ENCODE results near the gene IFI16.

Gene IFI16

DNA sequence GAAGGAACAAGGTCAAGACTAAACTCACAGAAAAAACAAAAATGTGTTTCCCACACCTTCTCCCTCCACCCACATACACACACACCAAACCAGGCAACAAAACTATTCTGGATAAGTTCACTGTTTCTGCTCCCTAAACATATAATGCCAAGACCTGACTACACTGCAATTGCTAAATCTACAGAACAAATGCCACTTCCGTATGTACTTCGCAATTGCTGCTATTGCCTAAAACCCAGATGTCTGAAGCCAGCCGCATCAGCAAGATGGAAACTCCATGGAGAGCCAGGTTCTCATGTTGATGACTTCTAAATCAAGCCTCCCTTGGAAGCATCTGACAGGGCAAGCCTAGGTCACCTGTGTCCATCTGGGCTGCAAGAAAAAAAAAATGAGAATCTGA lies 75.2 kb downstream of the IFI16 start:
- Histone ChIP-seq H2BK12ac (ENCODE audit: low read length in 2 of 2) (no peak overlapping the region), H3K79me1 (replicated peaks; ENCODE audit: low read length, poor library complexity, severe bottlenecking) (no peaks in the 10 kb centered on the region), H3K14ac (ENCODE audit: low read length in 2 of 2) (no peak overlapping the region), H3K4ac (ENCODE audit: low read depth in 1 of 2, low read length in 2 of 2) (no peak overlapping the region), H4K91ac (ENCODE audit: low read length) (no peak overlapping the region), H2BK5ac (ENCODE audit: low read depth, low read length, poor library complexity, severe bottlenecking) (no peak overlapping the region), H3K9ac (ENCODE audit: low read length) (no peak overlapping the region), H3K23ac (ENCODE audit: low read length in 2 of 2) (no peak overlapping the region), H2BK15ac (ENCODE audit: low read depth, poor library complexity, severe bottlenecking) (no peak overlapping the region), H2BK120ac (ENCODE audit: low read depth, low read length) (no peak overlapping the region), H2AFZ (ENCODE audit: low read depth, low read length) (no peak overlapping the region), H3K4me3 (ENCODE audit: insufficient read depth in 1 of 2, low read depth in 1 of 2, low read length in 2 of 2) (no peak overlapping the region), H2AK5ac (ENCODE audit: low read length, severe bottlenecking) (no peak overlapping the region), H4K8ac (ENCODE audit: low read length) (no peak overlapping the region), H3K27me3 (ENCODE audit: control insufficient read depth in 1 of 2, insufficient read depth in 1 of 2, low read length in 2 of 2) (peaks cover 0 to 4% of the 10 kb centered on the region in 2 experiments), H3K27ac (ENCODE audit: low read length, poor library complexity, severe bottlenecking) (no peak overlapping the region), H3K9me3 (ENCODE audit: control insufficient read depth, low read length) (no peaks in the 10 kb centered on the region), H3K18ac (ENCODE audit: low read depth in 1 of 2, low read length in 2 of 2) (no peak overlapping the region), H3K4me1 (ENCODE audit: control insufficient read depth, insufficient read depth, low read depth, low read length) (no peaks in the 10 kb centered on the region), H3K4me2 (ENCODE audit: low read length, poor library complexity, severe bottlenecking) (no peak overlapping the region), H3K36me3 (ENCODE audit: control insufficient read depth in 1 of 2, insufficient read depth in 2 of 2, low read depth in 1 of 2, low read length in 2 of 2) (no peaks in the 10 kb centered on the region)
- no peak for DNase-seq
- 98% methylated on average over 3 of the region's 3 CpGs for WGBS

GRCh38 chr1:159088050-159088449 lies 78.3 kb downstream of the IFI16 start:
- no peak overlapping the region for H3K14ac ChIP-seq (ENCODE audit: low read length in 2 of 2)
- no peak overlapping the region for H3K4me2 ChIP-seq (ENCODE audit: low read length, poor library complexity, severe bottlenecking)
- no peak overlapping the region for H3K4me3 ChIP-seq (ENCODE audit: insufficient read depth in 1 of 2, low read depth in 1 of 2, low read length in 2 of 2)
- no peak overlapping the region for H2BK15ac ChIP-seq (ENCODE audit: low read depth, poor library complexity, severe bottlenecking)
- no peaks in the 10 kb centered on the region for H3K79me1 ChIP-seq (replicated peaks; ENCODE audit: low read length, poor library complexity, severe bottlenecking)
- peak; percentile 43 for DNase-seq
- no peak overlapping the region for H2BK5ac ChIP-seq (ENCODE audit: low read depth, low read length, poor library complexity, severe bottlenecking)
- 46% methylated on average over 2 of the region's 2 CpGs for WGBS
- no peak overlapping the region for H3K9ac ChIP-seq (ENCODE audit: low read length)
- no peaks in the 10 kb centered on the region for H3K4me1 ChIP-seq (ENCODE audit: control insufficient read depth, insufficient read depth, low read depth, low read length)
- no peak overlapping the region for H2BK120ac ChIP-seq (ENCODE audit: low read depth, low read length)
- H3K4ac ChIP-seq (ENCODE audit: low read depth in 1 of 2, low read length in 2 of 2) = peak overlapping the region in 1 of 2 experiments; percentile 20
- no peak overlapping the region for H2BK12ac ChIP-seq (ENCODE audit: low read length in 2 of 2)
- no peak overlapping the region for H4K8ac ChIP-seq (ENCODE audit: low read length)
- peaks cover 0 to 4% of the 10 kb centered on the region in 2 experiments for H3K27me3 ChIP-seq (ENCODE audit: control insufficient read depth in 1 of 2, insufficient read depth in 1 of 2, low read length in 2 of 2)
- no peak overlapping the region for H3K27ac ChIP-seq (ENCODE audit: low read length, poor library complexity, severe bottlenecking)
- H2AFZ ChIP-seq (ENCODE audit: low read depth, low read length) = no peak overlapping the region
- H2AK5ac ChIP-seq (ENCODE audit: low read length, severe bottlenecking) = no peak overlapping the region
- H3K18ac ChIP-seq (ENCODE audit: low read depth in 1 of 2, low read length in 2 of 2) = no peak overlapping the region
- H4K91ac ChIP-seq (ENCODE audit: low read length) = no peak overlapping the region
- H3K23ac ChIP-seq (ENCODE audit: low read length in 2 of 2) = no peak overlapping the region
- no peaks in the 10 kb centered on the region for H3K9me3 ChIP-seq (ENCODE audit: control insufficient read depth, low read length)
- H3K36me3 ChIP-seq (ENCODE audit: control insufficient read depth in 1 of 2, insufficient read depth in 2 of 2, low read depth in 1 of 2, low read length in 2 of 2) = no peaks in the 10 kb centered on the region

DNA sequence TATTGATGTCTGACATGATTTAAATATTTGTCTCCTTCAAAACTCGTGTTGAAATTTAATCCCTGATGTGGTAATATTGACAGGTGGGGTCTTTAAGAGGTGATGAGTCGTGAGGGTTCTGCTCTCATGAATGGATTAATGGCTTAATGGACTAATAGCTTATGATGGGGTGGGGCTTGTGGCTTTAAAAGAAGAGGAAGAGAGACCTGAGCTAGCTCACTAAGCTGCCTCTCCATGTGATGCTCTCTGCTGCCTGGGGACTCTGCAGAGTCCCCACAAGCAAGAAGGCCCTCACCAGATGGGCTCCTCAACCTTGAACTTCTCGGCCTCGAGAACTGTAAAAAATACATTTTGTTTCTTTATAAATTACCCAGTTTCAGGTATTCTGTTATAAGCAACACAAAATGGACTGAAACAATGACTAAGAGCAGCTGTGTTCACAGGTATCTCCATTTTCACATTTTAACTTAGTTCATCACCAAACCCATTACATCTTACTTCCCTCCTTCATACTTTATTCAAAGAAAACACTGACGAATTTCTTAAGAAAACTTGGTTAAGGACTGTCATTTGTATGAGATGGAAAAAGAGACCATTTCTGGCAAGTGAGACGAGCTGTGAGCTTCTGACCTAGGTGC lies 79.0 kb downstream of the IFI16 start:
- Histone ChIP-seq H2BK120ac (ENCODE audit: low read depth, low read length) (no peak overlapping the region), H3K9me3 (ENCODE audit: control insufficient read depth, low read length) (no peaks in the 10 kb centered on the region), H3K4me1 (ENCODE audit: control insufficient read depth, insufficient read depth, low read depth, low read length) (no peaks in the 10 kb centered on the region), H3K18ac (ENCODE audit: low read depth in 1 of 2, low read length in 2 of 2) (no peak overlapping the region), H2BK12ac (ENCODE audit: low read length in 2 of 2) (no peak overlapping the region), H2AFZ (ENCODE audit: low read depth, low read length) (no peak overlapping the region), H2BK5ac (ENCODE audit: low read depth, low read length, poor library complexity, severe bottlenecking) (no peak overlapping the region), H3K9ac (ENCODE audit: low read length) (peak overlapping the region; percentile 13), H3K23ac (ENCODE audit: low read length in 2 of 2) (no peak overlapping the region), H3K27me3 (ENCODE audit: control insufficient read depth in 1 of 2, insufficient read depth in 1 of 2, low read length in 2 of 2) (peaks cover 0 to 4% of the 10 kb centered on the region in 2 experiments), H3K79me1 (replicated peaks; ENCODE audit: low read length, poor library complexity, severe bottlenecking) (no peaks in the 10 kb centered on the region), H3K36me3 (ENCODE audit: control insufficient read depth in 1 of 2, insufficient read depth in 2 of 2, low read depth in 1 of 2, low read length in 2 of 2) (no peaks in the 10 kb centered on the region), H4K91ac (ENCODE audit: low read length) (no peak overlapping the region), H3K14ac (ENCODE audit: low read length in 2 of 2) (no peak overlapping the region), H2BK15ac (ENCODE audit: low read depth, poor library complexity, severe bottlenecking) (no peak overlapping the region), H3K4ac (ENCODE audit: low read depth in 1 of 2, low read length in 2 of 2) (no peak overlapping the region), H3K4me2 (ENCODE audit: low read length, poor library complexity, severe bottlenecking) (no peak overlapping the region), H2AK5ac (ENCODE audit: low read length, severe bottlenecking) (no peak overlapping the region), H4K8ac (ENCODE audit: low read length) (no peak overlapping the region), H3K4me3 (ENCODE audit: insufficient read depth in 1 of 2, low read depth in 1 of 2, low read length in 2 of 2) (no peak overlapping the region), H3K27ac (ENCODE audit: low read length, poor library complexity, severe bottlenecking) (no peak overlapping the region)
- no peak for DNase-seq
- WGBS = 50% methylated on average over 2 of the region's 6 CpGs

- Histone ChIP-seq H3K9me3 (ENCODE audit: control insufficient read depth, low read length) (no peaks in the 10 kb centered on the region), H4K91ac (ENCODE audit: low read length) (no peak overlapping the region), H3K36me3 (ENCODE audit: control insufficient read depth in 1 of 2, insufficient read depth in 2 of 2, low read depth in 1 of 2, low read length in 2 of 2) (no peaks in the 10 kb centered on the region), H2BK120ac (ENCODE audit: low read depth, low read length) (no peak overlapping the region), H2BK12ac (ENCODE audit: low read length in 2 of 2) (no peak overlapping the region), H3K4me1 (ENCODE audit: control insufficient read depth, insufficient read depth, low read depth, low read length) (no peaks in the 10 kb centered on the region), H3K9ac (ENCODE audit: low read length) (no peak overlapping the region), H3K4ac (ENCODE audit: low read depth in 1 of 2, low read length in 2 of 2) (no peak overlapping the region), H3K27me3 (ENCODE audit: control insufficient read depth in 1 of 2, insufficient read depth in 1 of 2, low read length in 2 of 2) (peaks cover 0 to 4% of the 10 kb centered on the region in 2 experiments), H2AK5ac (ENCODE audit: low read length, severe bottlenecking) (no peak overlapping the region), H4K8ac (ENCODE audit: low read length) (no peak overlapping the region), H2BK15ac (ENCODE audit: low read depth, poor library complexity, severe bottlenecking) (no peak overlapping the region), H3K23ac (ENCODE audit: low read length in 2 of 2) (no peak overlapping the region), H3K79me1 (replicated peaks; ENCODE audit: low read length, poor library complexity, severe bottlenecking) (no peaks in the 10 kb centered on the region), H3K27ac (ENCODE audit: low read length, poor library complexity, severe bottlenecking) (no peak overlapping the region), H2AFZ (ENCODE audit: low read depth, low read length) (no peak overlapping the region), H2BK5ac (ENCODE audit: low read depth, low read length, poor library complexity, severe bottlenecking) (no peak overlapping the region), H3K4me2 (ENCODE audit: low read length, poor library complexity, severe bottlenecking) (no peak overlapping the region), H3K4me3 (ENCODE audit: insufficient read depth in 1 of 2, low read depth in 1 of 2, low read length in 2 of 2) (no peak overlapping the region), H3K18ac (ENCODE audit: low read depth in 1 of 2, low read length in 2 of 2) (no peak overlapping the region), H3K14ac (ENCODE audit: low read length in 2 of 2) (no peak overlapping the region)
- no peak for DNase-seq
- 85% methylated on average over 3 of the region's 4 CpGs for WGBS
These were observed 79.6 kb downstream of the IFI16 start for GRCh38 chr1:159089184-159089791.

All from mesenchymal stem cell (in vitro differentiated cells and primary cell).